ENCODE measurements around the gene RUFY2. TPM values are rescaled to one million over a fixed set of nuclear protein-coding genes. Genes with fewer than 3 reads are reported as not detected.

The RUFY2 gene
- total RNA-seq, 1 experiment from 2014 or later = 29.4 TPM

GRCh38 chr10:68406111-68406814 is 814 bp downstream of the RUFY2 start:
- Mint-ChIP-seq H3K4me1 (ENCODE audit: low read depth, unreplicated experiment) (peaks cover 18% of the 10 kb centered on the region), H3K27me3 (ENCODE audit: unreplicated experiment) (no peaks in the 10 kb centered on the region), H3K9me3 (ENCODE audit: low read depth, unreplicated experiment) (no peaks in the 10 kb centered on the region), H3K4me3 (ENCODE audit: low read depth, unreplicated experiment) (peak overlapping the region; percentile 99), H3K36me3 (ENCODE audit: insufficient read depth, unreplicated experiment) (peaks cover 29% of the 10 kb centered on the region), H3K27ac (ENCODE audit: unreplicated experiment) (peak overlapping the region; percentile 80)
- TF ChIP-seq CTCF (IDR thresholded peaks at IDR 0.05; ENCODE audit: unreplicated experiment) = no peak
- no TSS peak for BruUV-seq (replicated peaks)
- DNase-seq = peak; percentile 65
- CTCF ChIA-PET = interaction anchor here (0.6 to 1.1 kb wide), 4 partner anchors 9 to 394 kb away, joined by 3 to 4 read pairs (median 4); partner anchors contain the start of gene DNA2
- intact Hi-C loops (cut with micrococcal nuclease; ENCODE audit: unreplicated experiment) = no loop called here

GRCh38 chr10:68403701-68404100 is 3.4 kb downstream of the RUFY2 start:
- CTCF ChIA-PET = interaction anchor here (0.7 kb wide), 1 partner anchor 405 kb away, joined by 3 read pairs; no protein-coding TSS in a partner anchor
- TF ChIP-seq CTCF (IDR thresholded peaks at IDR 0.05; ENCODE audit: unreplicated experiment) = no peak

GRCh38 chr10:68402276-68402675 is 4.8 kb downstream of the RUFY2 start:
- TF ChIP-seq CTCF (IDR thresholded peaks at IDR 0.05; ENCODE audit: unreplicated experiment) = no peak
- intact Hi-C loops (cut with micrococcal nuclease; ENCODE audit: unreplicated experiment) = no loop called here

More at GRCh38 chr10:68403701-68404100, 3.4 kb downstream of the RUFY2 start:
- intact Hi-C loops (cut with micrococcal nuclease; ENCODE audit: unreplicated experiment) = no loop called here
- BruUV-seq (replicated peaks) = no TSS peak
- peaks cover 18% of the 10 kb centered on the region for H3K4me1 Mint-ChIP-seq (ENCODE audit: low read depth, unreplicated experiment)
- peaks cover 37% of the 10 kb centered on the region for H3K36me3 Mint-ChIP-seq (ENCODE audit: insufficient read depth, unreplicated experiment)
- DNase-seq = no peak
- H3K27ac Mint-ChIP-seq (ENCODE audit: unreplicated experiment) = no peak overlapping the region
- H3K9me3 Mint-ChIP-seq (ENCODE audit: low read depth, unreplicated experiment) = no peaks in the 10 kb centered on the region
- no peak overlapping the region for H3K4me3 Mint-ChIP-seq (ENCODE audit: low read depth, unreplicated experiment)
- no peaks in the 10 kb centered on the region for H3K27me3 Mint-ChIP-seq (ENCODE audit: unreplicated experiment)

GRCh38 chr10:68397005-68397404 is 10.1 kb downstream of the RUFY2 start:
- no peak overlapping the region for H3K27ac Mint-ChIP-seq (ENCODE audit: unreplicated experiment)
- no peak for TF ChIP-seq CTCF (IDR thresholded peaks at IDR 0.05; ENCODE audit: unreplicated experiment)
- H3K36me3 Mint-ChIP-seq (ENCODE audit: insufficient read depth, unreplicated experiment) = peaks cover 17% of the 10 kb centered on the region
- no peaks in the 10 kb centered on the region for H3K4me1 Mint-ChIP-seq (ENCODE audit: low read depth, unreplicated experiment)
- no peaks in the 10 kb centered on the region for H3K27me3 Mint-ChIP-seq (ENCODE audit: unreplicated experiment)
- BruUV-seq (replicated peaks) = no TSS peak
- CTCF ChIA-PET = interaction anchor here (1.0 kb wide), 1 partner anchor 10 kb away, joined by 3 read pairs; the partner anchor contains the start of gene RUFY2
- no peak overlapping the region for H3K4me3 Mint-ChIP-seq (ENCODE audit: low read depth, unreplicated experiment)
- no peak for DNase-seq
- intact Hi-C loops (cut with micrococcal nuclease; ENCODE audit: unreplicated experiment) = no loop called here
- H3K9me3 Mint-ChIP-seq (ENCODE audit: low read depth, unreplicated experiment) = no peaks in the 10 kb centered on the region

More at GRCh38 chr10:68402276-68402675, 4.8 kb downstream of the RUFY2 start:
- no peak for DNase-seq
- H3K4me3 Mint-ChIP-seq (ENCODE audit: low read depth, unreplicated experiment) = no peak overlapping the region
- H3K36me3 Mint-ChIP-seq (ENCODE audit: insufficient read depth, unreplicated experiment) = peaks cover 30% of the 10 kb centered on the region
- no peaks in the 10 kb centered on the region for H3K9me3 Mint-ChIP-seq (ENCODE audit: low read depth, unreplicated experiment)
- no TSS peak for BruUV-seq (replicated peaks)
- no peaks in the 10 kb centered on the region for H3K27me3 Mint-ChIP-seq (ENCODE audit: unreplicated experiment)
- no peak overlapping the region for H3K27ac Mint-ChIP-seq (ENCODE audit: unreplicated experiment)
- peaks cover 18% of the 10 kb centered on the region for H3K4me1 Mint-ChIP-seq (ENCODE audit: low read depth, unreplicated experiment)
- CTCF ChIA-PET = interaction anchor here (0.6 kb wide), 2 partner anchors 95 to 559 kb away, joined by 3 to 7 read pairs; no protein-coding TSS in a partner anchor

Data from Calu3 (cell line).